Right forelimb (tissue), 1 donor: ENCODE results near the gene TTLL9.
A peak's percentile ranks its signal among the peaks of the same experiment; 100 is the strongest.
"Not testable (repeated sequence)": the region's sequence is repeated elsewhere in the genome, so short reads cannot be mapped to it uniquely, and the experiment has no call there.

ENCODE experiments used
- DNase-seq: peaks from one replicate; pipeline ENCODE4 v3.0.0-alpha.2; 2018

The TTLL9 gene

GRCh38 chr20:31869942-31870725 lies at the start of gene TTLL9, which contains the start of gene DUSP15:
TTLL9 (plus strand) TSS chr20:31870634; CDS start chr20:31871127, 493 bp downstream.
DUSP15 (minus strand) TSS chr20:31870527; CDS start chr20:31870337, 190 bp downstream.
- peak; percentile 63 for DNase-seq

- no peak for DNase-seq
Observed at GRCh38 chr20:31821427-31821826, 49.0 kb upstream of the TTLL9 start.

DNA sequence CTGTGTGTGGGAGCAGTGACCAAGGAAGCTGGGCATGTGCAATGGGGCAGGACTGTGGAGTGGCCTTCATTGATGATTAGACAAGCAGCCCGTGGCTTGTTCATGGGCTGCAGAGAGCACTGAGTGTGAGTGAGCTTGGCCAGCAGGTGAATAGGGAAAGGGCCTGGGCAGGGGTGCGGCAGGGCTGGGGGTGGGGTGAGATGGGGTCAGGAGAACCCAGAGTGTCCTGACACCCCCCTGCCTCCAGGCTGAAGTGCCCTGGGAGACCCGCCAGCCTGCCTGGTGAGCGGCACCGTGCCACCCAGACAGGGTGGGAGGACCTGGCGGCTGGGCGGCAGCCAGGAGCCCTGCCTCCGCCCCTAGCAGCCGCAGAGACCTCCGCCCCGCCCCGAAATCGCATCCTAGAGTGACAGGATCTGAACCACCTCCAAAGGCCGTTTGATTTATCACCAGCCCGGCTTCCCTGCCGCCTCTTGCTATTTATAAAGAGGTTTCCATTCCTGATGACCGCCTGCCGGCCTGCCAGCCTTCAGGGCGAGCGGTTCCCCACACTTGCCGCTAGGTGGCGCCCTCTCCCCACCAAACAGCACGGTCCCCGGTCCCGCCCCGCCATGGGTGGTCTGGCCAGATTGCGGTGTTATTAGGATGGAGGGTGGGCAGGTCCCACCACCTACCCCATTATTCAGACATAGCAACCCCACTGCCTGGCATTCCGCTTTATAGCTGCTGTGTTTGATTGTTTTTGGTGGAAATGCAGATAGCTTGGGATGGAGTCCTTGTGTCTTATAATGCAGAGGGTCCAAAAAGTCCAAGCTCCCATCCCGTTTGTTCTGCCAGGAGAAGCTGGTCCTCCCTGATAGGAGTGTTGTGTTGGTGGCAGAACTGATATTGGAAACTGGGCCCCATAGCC lies 47.8 kb upstream of the TTLL9 start:
- peak; percentile 91 for DNase-seq

DNA sequence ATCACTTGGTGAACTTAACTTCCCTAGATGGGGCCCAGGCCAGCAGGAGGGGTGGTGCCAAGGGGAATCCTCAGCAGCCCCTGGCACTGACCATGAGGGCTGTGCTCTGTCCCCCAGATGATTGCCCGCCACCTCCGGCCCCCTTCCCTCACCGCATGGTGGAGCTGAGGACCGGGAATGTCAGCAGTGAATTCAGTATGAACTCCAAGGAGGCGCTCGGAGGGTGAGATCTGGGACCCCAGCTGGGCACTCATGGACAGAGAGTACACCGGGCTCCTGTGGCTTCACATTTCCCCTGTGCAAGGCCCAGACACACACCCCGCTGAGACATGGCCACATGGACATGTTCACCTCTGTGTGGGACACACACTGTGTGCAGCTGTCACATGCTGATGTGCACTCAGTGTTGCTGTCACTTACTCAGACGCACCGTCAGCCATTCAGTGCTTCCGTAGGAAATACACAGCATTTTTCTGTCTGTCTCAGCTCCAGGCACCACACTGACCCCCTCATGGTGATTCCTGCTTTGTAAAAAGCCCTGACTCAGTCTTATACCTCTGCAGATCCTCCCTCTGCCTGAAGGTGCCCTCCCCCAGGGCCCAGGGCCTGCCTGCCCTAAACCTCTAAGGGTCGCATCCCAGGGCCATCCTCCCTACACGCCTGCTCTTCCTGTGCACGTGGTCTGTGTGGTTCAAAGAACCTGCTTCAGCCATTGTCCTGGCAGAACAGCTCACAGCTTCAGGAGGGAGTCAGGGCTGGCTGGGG lies 46.9 kb upstream of the TTLL9 start:
- DNase-seq = no peak

DNA sequence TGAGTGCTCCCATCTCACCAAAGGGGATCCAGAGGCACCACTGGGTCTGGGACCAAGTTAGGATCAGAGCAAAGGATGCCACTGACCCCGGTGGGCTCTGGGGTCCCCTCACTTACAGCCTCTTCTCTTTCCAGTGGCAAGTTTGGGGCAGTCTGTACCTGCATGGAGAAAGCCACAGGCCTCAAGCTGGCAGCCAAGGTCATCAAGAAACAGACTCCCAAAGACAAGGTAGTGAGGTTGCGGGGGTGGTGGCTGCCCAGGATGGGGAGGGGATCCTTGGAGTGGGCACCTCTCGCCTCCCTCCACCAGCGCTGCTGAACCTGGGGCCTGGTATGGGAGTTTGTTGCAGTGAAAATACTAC lies 46.3 kb upstream of the TTLL9 start:
- DNase-seq = no peak

DNA sequence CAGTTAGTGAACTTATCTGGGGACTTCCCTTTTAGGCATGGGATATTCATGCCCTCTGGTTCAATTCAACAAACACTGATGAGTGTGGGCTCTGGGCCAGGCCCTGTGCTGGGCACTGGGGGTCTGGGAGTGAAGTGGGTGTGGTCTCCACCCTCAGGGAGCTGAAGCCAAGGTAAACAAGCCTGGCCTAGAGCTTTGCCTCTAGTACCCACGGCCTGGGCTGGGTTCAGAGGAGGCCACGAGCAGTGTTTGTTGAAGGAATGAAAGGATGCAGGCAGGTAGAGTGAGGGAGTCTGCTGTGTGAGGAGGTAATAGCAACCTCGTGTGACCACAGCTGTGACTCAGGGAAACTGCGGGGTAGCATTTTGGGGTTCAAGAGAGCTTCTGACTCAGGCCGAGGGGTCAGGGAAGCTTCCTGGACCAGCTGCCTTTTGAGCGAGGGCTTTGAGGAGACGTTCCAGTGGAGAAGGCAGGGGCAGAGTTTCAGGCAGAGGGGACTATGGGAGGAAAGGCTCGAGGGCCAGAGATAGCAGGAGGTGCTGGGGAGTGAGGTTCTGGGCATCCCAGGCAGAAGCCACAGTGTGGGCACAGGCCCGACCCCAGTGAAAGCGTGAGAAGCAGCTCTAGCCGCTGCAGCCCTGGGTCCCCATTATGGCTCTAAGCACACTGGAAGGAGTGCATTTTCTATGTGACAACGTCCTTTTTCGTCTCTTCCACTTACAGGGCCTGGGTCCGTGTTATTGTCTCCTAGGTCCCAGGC lies 45.7 kb upstream of the TTLL9 start:
- DNase-seq = no peak

GRCh38 chr20:31826074-31826473 lies 44.4 kb upstream of the TTLL9 start:
- no peak for DNase-seq

DNA sequence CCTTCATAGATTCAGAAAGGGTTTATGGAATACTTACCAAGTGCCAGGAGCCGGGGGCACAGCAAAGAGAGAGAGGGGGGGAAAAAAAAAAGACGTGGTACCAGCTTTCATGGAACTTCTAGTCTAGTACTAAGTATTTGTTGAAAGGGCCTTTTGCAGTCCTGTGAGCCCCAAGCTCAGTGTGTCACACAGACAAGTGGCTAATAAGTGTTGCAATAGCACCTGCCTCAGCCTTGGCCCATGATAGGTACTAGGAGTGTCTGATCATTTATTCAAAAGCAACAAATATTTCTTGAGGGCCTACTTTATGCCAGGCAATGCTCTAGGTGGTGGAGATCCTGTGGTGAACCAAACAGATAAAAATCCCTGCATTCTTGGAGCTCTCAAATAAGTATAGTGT lies 43.4 kb upstream of the TTLL9 start:
- DNase-seq = no peak

GRCh38 chr20:31828016-31828415 lies 42.4 kb upstream of the TTLL9 start:
- DNase-seq = not testable (repeated sequence)

- DNase-seq = no peak
Observed at GRCh38 chr20:31829731-31830130, 40.7 kb upstream of the TTLL9 start.

- no peak for DNase-seq
Observed at GRCh38 chr20:31830406-31830981, 39.9 kb upstream of the TTLL9 start.

GRCh38 chr20:31831211-31831610 lies 39.2 kb upstream of the TTLL9 start:
- no peak for DNase-seq

GRCh38 chr20:31831771-31832306 lies 38.6 kb upstream of the TTLL9 start:
- no peak for DNase-seq

GRCh38 chr20:31833130-31833930 lies 37.1 kb upstream of the TTLL9 start:
- peak; percentile 79 for DNase-seq

- no peak for DNase-seq
Observed at GRCh38 chr20:31833931-31834521, 36.4 kb upstream of the TTLL9 start.

DNA sequence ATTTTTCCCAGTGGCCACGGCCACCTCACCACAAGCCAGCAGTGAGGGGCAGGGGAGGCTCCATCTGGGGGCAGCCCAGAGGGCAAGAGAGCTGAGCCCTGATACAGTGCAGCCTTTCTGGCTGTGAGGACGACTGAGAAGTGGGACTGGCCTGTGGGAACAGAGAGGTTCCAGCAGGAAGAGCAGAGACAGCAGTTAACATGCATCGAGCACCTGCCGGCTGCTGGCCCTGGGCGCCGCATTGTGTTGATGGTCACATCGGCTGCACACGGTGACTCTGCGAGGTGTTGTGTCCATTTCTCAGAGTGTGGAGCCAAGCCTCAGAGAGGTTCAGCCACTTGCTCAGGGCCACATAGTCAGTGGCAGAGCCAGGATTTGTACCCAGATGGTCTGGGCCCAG lies 34.9 kb upstream of the TTLL9 start:
- DNase-seq = no peak

DNA sequence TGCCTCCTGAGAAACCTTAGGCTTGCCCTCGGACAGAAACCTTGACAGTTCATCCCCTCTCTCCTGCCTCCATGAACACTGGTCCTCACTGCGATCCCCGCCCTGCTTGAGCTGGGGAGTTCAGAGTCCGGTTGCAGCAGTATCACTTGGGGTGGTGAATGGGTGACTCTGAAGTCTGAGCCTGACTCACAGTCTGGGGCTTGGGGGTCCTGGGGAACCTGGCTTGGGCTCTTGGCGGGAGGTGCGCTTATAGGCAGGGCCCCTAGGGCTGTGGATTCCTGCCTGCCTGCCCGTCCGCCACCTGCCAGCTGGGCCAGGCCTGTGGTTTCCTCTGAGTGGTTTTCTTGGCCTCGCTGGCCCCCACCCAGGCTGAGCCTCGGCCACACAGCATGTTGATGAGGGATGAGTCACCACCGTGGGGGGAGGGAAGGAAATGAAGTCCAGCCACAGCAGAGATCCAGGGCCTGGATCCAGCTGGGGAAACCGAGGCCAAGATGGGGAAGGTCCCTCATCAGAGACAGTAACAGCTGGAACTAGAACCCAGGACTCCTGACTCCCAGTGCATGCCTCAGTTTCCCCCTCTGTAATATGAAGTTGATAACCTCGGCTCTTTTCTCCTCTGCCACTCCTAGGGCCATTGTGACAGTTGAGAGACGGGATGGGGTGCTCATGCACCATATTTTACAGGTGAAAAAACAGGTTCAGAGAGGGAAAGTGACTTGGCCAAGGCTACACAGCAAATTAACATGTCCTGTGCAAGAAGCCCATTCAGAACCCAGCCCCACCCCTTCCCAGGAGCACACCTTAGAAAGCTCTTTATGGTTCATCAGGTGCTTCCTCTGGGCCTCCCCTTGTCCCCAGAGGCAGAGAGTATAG lies 34.2 kb upstream of the TTLL9 start:
- DNase-seq = peak; percentile 83

GRCh38 chr20:31836853-31837608 lies 33.4 kb upstream of the TTLL9 start:
- DNase-seq = no peak
